Caco-2 (cell line): ENCODE measurements around the gene MOB3B. TPM values are rescaled to one million over a fixed set of nuclear protein-coding genes. Genes with fewer than 3 reads are reported as not detected.
A peak's percentile ranks its signal among the peaks of the same experiment; 100 is the strongest.

Source experiments
- BruUV-seq: library from RNA; stranded (reverse); fragments of 400-500 nt; replicated peaks from 2 replicates; lab custom pipeline; 2021; lab: Mats Ljungman, UMichigan
- CTCF ChIA-PET: fragments of 300-600 bp; sonication (Branson Sonifier 250); formaldehyde crosslinking; loops from one replicate; lab custom pipeline; 2022; ENCODE audit warnings: antibody characterized with exemption; lab: Charles Lee
- POLR2A ChIA-PET: fragments of 300-600 bp; sonication (Branson Sonifier 250); formaldehyde crosslinking; loops from one replicate; lab custom pipeline; 2022; ENCODE audit warnings: antibody characterized with exemption; lab: Charles Lee
- DNase-seq, 2 experiments: peaks; one replicate each; pipeline versions ENCODE4 v3.0.0 to v3.0.0-alpha.2; 2020 to 2022
- H3K27me3 ChIP-seq: replicated peaks from 2 replicates; pipeline ENCODE4 v1.6.0; 2011; ENCODE audit warnings: low read length; ENCODE audit not compliant: control insufficient read depth, insufficient read depth
- H3K36me3 ChIP-seq: 2 replicates; pipeline ENCODE4 v1.5.1; 2011; ENCODE audit warnings: low read length; ENCODE audit not compliant: control insufficient read depth, insufficient read depth
- H3K4me1 ChIP-seq: fragments of 250-450 bp; sonication (Bioruptor Pico); 2 replicates; pipeline ENCODE4 v1.5.1; 2020; ENCODE audit warnings: mild to moderate bottlenecking
- H3K4me3 ChIP-seq: 2 replicates; pipeline ENCODE4 v1.5.1; 2011; ENCODE audit warnings: low read depth, mild to moderate bottlenecking, control low read depth, low read length
- H3K9me3 ChIP-seq: fragments of 250-450 bp; sonication (Bioruptor Pico); 2 replicates; pipeline ENCODE4 v1.5.1; 2020; ENCODE audit warnings: mild to moderate bottlenecking, moderate library complexity
- H3K27ac Mint-ChIP-seq: one replicate; pipeline ENCODE4 v1.8.0; 2022; ENCODE audit warnings: mixed read lengths; ENCODE audit not compliant: unreplicated experiment
- H3K27me3 Mint-ChIP-seq: one replicate; pipeline ENCODE4 v1.8.0; 2022; ENCODE audit warnings: mixed read lengths; ENCODE audit not compliant: insufficient read depth, unreplicated experiment
- H3K36me3 Mint-ChIP-seq: one replicate; pipeline ENCODE4 v1.8.0; 2022; ENCODE audit warnings: mild to moderate bottlenecking, mixed read lengths; ENCODE audit not compliant: insufficient read depth, unreplicated experiment
- H3K4me1 Mint-ChIP-seq: one replicate; pipeline ENCODE4 v1.8.0; 2022; ENCODE audit warnings: low read depth, mixed read lengths; ENCODE audit not compliant: unreplicated experiment
- H3K4me3 Mint-ChIP-seq: one replicate; pipeline ENCODE4 v1.8.0; 2022; ENCODE audit warnings: mild to moderate bottlenecking, moderate library complexity, mixed read lengths; ENCODE audit not compliant: unreplicated experiment
- H3K9me3 Mint-ChIP-seq: one replicate; pipeline ENCODE4 v1.8.0; 2022; ENCODE audit warnings: mixed read lengths; ENCODE audit not compliant: unreplicated experiment
- intact Hi-C: fragments of 100-400 bp; cut with micrococcal nuclease; formaldehyde crosslinking; loops from one replicate; pipeline ENCODE4 v1.10.0; 2022; ENCODE audit not compliant: unreplicated experiment
- total RNA-seq: library from RNA; stranded (reverse); gene quantifications from 2 replicates; pipeline ENCODE4 v1.2.3, GENCODE V29; 2022
- TF ChIP-seq, protein P1 (sequence below), 2 experiments: fragments of 200-600 bp in 1 of 2; IDR thresholded peaks; 1 replicate in 1 of 2; 2 replicates in 1 of 2; pipeline versions ENCODE4 v1.5.1 to v1.8.0; 2011 to 2022; ENCODE audit warnings: antibody characterized with exemption in 1 of 2, control low read depth in 1 of 2, inconsistent platforms in 1 of 2, low read depth in 1 of 2, low read length in 1 of 2, mild to moderate bottlenecking in 1 of 2, moderate library complexity in 1 of 2; ENCODE audit not compliant: insufficient read depth in 1 of 2, severe bottlenecking in 1 of 2, unreplicated experiment in 1 of 2

MOB3B gene
- total RNA-seq, 1 experiment from 2014 or later: 5.3 TPM

DNA sequence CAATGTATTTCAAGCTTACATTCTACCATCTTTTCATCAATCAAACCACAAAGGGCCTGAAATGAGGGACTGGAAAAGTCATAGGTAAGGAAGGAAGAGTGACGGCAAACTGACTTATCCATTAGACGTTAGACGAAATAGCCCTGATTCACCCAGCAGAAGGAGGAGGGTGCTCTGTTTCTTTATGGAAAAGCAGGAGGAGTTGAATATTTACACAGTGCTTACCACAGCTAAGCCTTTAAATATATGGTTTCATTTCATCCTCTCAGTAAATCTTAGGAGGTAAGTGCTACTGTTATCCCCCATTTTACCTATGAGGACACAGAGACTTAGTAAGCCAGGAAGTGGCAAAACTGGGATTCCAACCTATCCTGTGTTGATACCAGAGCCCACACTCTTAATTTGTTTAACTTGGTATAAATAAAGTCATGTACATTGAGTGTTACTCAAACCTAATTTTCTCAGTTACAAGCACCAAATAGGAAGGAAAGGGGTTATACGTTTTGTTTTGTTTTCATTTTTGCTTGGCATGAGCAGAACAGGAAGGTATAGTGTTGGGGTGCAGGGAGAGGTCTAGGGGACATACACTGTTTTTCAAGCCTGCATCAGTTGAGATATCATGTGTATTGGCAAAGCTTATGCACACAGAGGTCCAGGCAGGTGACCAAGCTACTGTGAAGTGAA lies 103.6 kb downstream of the MOB3B start:
- no TSS peak for BruUV-seq
- Mint-ChIP-seq H3K4me3 (no peak overlapping the region), H3K27ac (peak overlapping the region; percentile 79), H3K27me3 (no peaks in the 10 kb centered on the region), H3K4me1 (peaks cover 44% of the 10 kb centered on the region), H3K9me3 (no peaks in the 10 kb centered on the region), H3K36me3 (no peaks in the 10 kb centered on the region)
- Histone ChIP-seq H3K27me3 (no peaks in the 10 kb centered on the region), H3K4me3 (no peak overlapping the region), H3K36me3 (no peaks in the 10 kb centered on the region), H3K4me1 (peaks cover 69% of the 10 kb centered on the region), H3K9me3 (no peaks in the 10 kb centered on the region)
- intact Hi-C loops: loop anchor here (2.0 to 5.0 kb wide), 2 partner anchors 31 to 61 kb away; no protein-coding TSS in a partner anchor
- TF ChIP-seq, protein P1, sequence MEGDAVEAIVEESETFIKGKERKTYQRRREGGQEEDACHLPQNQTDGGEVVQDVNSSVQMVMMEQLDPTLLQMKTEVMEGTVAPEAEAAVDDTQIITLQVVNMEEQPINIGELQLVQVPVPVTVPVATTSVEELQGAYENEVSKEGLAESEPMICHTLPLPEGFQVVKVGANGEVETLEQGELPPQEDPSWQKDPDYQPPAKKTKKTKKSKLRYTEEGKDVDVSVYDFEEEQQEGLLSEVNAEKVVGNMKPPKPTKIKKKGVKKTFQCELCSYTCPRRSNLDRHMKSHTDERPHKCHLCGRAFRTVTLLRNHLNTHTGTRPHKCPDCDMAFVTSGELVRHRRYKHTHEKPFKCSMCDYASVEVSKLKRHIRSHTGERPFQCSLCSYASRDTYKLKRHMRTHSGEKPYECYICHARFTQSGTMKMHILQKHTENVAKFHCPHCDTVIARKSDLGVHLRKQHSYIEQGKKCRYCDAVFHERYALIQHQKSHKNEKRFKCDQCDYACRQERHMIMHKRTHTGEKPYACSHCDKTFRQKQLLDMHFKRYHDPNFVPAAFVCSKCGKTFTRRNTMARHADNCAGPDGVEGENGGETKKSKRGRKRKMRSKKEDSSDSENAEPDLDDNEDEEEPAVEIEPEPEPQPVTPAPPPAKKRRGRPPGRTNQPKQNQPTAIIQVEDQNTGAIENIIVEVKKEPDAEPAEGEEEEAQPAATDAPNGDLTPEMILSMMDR (IDR thresholded peaks at IDR 0.05; ENCODE audit: insufficient read depth in 1 of 2, low read depth in 1 of 2, low read length in 1 of 2, severe bottlenecking in 1 of 2, unreplicated experiment in 1 of 2): no peak
- ChIA-PET CTCF (interaction anchor here (0.5 kb wide), 1 partner anchor 94 kb away, joined by 7 read pairs; no protein-coding TSS in a partner anchor), POLR2A (no interaction called here)
- no peak for DNase-seq

DNA sequence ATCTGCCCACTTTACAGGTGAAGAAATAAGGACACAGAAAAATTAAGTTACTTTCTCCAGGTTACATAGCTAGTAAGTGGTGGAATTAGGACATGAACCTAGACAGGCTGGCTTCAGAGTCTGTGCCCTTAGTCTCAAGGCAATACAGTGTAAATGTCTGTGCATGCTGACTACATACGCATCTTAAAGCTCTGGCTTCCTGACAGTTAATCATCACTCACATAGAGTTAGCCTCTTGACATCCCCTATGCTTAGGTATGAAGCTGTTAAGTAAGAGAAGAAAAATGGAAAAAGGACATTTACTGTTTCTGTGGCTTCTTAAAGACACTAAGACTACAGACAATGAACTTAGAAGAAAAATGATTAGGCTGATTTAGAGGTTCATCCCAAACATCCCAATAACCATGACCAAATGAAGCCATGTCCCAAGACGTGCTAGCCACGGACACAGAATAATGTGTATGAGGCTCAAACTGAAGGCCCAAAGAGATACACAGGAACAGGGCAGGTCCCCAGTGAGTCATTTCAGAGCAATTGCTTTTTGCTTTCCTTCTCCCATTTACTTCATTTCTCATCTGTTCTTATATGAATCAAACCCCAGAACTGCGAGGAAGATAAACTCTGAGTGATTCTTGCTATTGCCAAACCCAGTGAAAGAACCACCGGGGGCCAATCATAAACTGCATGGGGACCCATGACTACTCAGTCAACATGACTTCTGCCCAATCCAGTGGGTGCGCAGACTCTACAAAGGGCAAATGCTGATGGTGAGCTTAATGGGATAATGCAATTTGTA lies 105.5 kb downstream of the MOB3B start:
- peak overlapping the region; percentile 35 for H3K27ac Mint-ChIP-seq
- TF ChIP-seq, protein P1 (IDR thresholded peaks at IDR 0.05; ENCODE audit: insufficient read depth in 1 of 2, low read depth in 1 of 2, low read length in 1 of 2, severe bottlenecking in 1 of 2, unreplicated experiment in 1 of 2): no peak
- CTCF ChIA-PET: no interaction called here

DNA sequence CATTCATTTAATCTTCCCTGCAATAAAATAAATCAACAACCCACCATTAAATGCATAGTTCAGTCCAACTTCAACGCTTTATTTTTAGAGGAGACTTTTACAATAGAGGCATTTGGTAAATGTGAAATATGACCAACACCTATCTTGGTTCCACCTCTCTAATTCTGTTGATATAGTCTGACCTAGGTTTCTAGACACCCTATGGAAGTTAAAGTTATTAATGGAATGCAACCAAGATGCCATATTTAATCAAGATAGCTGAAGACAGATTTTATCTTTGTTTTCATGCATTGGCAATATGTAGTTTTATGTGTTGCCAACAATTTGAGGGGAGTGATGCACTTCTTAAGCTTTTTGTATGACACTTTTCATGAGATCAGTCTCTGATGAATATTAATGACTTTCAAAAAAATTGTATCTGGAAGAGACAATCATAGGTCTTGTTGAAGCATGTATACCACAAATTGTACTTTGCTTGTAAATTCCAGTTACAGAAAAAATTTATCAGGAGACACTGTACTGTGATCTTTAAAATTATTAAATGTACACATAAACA lies 107.3 kb downstream of the MOB3B start:
- ChIA-PET POLR2A (no interaction called here), CTCF (no interaction called here)
- Histone ChIP-seq H3K27me3 (no peaks in the 10 kb centered on the region), H3K36me3 (no peaks in the 10 kb centered on the region), H3K4me1 (peaks cover 36% of the 10 kb centered on the region), H3K9me3 (no peaks in the 10 kb centered on the region), H3K4me3 (no peak overlapping the region)
- intact Hi-C loops: no loop called here
- no TSS peak for BruUV-seq
- H3K36me3 Mint-ChIP-seq: no peaks in the 10 kb centered on the region
- DNase-seq: no peak
- H3K27me3 Mint-ChIP-seq: no peaks in the 10 kb centered on the region
- no peak overlapping the region for H3K27ac Mint-ChIP-seq
- H3K9me3 Mint-ChIP-seq: peaks cover 8% of the 10 kb centered on the region
- TF ChIP-seq, protein P1 (IDR thresholded peaks at IDR 0.05; ENCODE audit: insufficient read depth in 1 of 2, low read depth in 1 of 2, low read length in 1 of 2, severe bottlenecking in 1 of 2, unreplicated experiment in 1 of 2): no peak
- H3K4me1 Mint-ChIP-seq: peaks cover 25% of the 10 kb centered on the region
- H3K4me3 Mint-ChIP-seq: no peak overlapping the region

More for the DNA sequence above, 105.5 kb downstream of the MOB3B start:
- POLR2A ChIA-PET: no interaction called here
- Mint-ChIP-seq H3K36me3 (no peaks in the 10 kb centered on the region), H3K27me3 (no peaks in the 10 kb centered on the region), H3K4me1 (peaks cover 37% of the 10 kb centered on the region), H3K4me3 (no peak overlapping the region), H3K9me3 (peaks cover 5% of the 10 kb centered on the region)
- Histone ChIP-seq H3K9me3 (no peaks in the 10 kb centered on the region), H3K36me3 (no peaks in the 10 kb centered on the region), H3K4me1 (peaks cover 51% of the 10 kb centered on the region), H3K4me3 (no peak overlapping the region), H3K27me3 (no peaks in the 10 kb centered on the region)
- no peak for DNase-seq
- intact Hi-C loops: no loop called here
- BruUV-seq: no TSS peak
